Esophagus squamous epithelium (tissue), 4 donors: Measurements from ENCODE around the gene IL22RA1.

ENCODE experiments used
- CTCF ChIP-seq, 6 experiments: fragments of 450-650 bp in 4 of 6; fragments of 200-600 bp in 2 of 6; sonication (generic) in 2 of 6; IDR thresholded peaks; one replicate each; pipeline ENCODE4 v1.5.1; 2016 to 2019; ENCODE audit warnings: antibody characterized with exemption in 6 of 6, mild to moderate bottlenecking in 4 of 6, moderate library complexity in 4 of 6
- POLR2A ChIP-seq, 4 donors: fragments of 450-650 bp; IDR thresholded peaks; one replicate each; pipeline ENCODE4 v1.6.1; 2017; ENCODE audit warnings: antibody characterized with exemption in 4 of 4, mild to moderate bottlenecking in 4 of 4, moderate library complexity in 3 of 4

- no peak for TF ChIP-seq CTCF (IDR thresholded peaks at IDR 0.05)
- no peak for TF ChIP-seq POLR2A (IDR thresholded peaks at IDR 0.05)
These were observed 11.3 kb upstream of the IL22RA1 start for GRCh38 chr1:24154215-24154614.
